SU-DHL-6 (cell line): Measurements from ENCODE around the gene ACKR3.

Experiments
- H2AFZ ChIP-seq: fragments of 200-600 bp; sonication (generic); 2 replicates; pipeline ENCODE4 v1.6.1; 2014; ENCODE audit warnings: low read depth, mild to moderate bottlenecking, moderate library complexity, mixed read lengths, antibody characterized with exemption, low read length; ENCODE audit not compliant: severe bottlenecking
- H3F3A ChIP-seq: fragments of 200-600 bp; shearing (Covaris generic); 2 replicates; pipeline ENCODE4 v1.6.0; 2016; ENCODE audit warnings: antibody characterized with exemption, mild to moderate bottlenecking; ENCODE audit not compliant: insufficient read depth
- H3K27ac ChIP-seq: fragments of 200-600 bp; sonication (generic); 2 replicates; pipeline ENCODE4 v1.5.1; 2016; ENCODE audit warnings: low read depth, mild to moderate bottlenecking, low read length, moderate library complexity, mixed read lengths
- H3K27me3 ChIP-seq: fragments of 200-600 bp; sonication (generic), shearing (Covaris generic); 2 replicates; pipeline ENCODE4 v1.6.0; 2014; ENCODE audit warnings: mild to moderate bottlenecking, low read length
- H3K36me3 ChIP-seq: fragments of 200-600 bp; sonication (generic); 2 replicates; pipeline ENCODE4 v1.6.1; 2014; ENCODE audit warnings: mild to moderate bottlenecking, low read length, mixed read lengths
- H3K4me2 ChIP-seq: fragments of 300-600, 200-600 bp; shearing (Covaris generic), sonication (generic); 2 replicates; pipeline ENCODE4 v1.6.0; 2014; ENCODE audit warnings: low read length, low read depth, mild to moderate bottlenecking; ENCODE audit not compliant: poor library complexity, severe bottlenecking
- H3K4me3 ChIP-seq: fragments of 200-600 bp; sonication (generic); 2 replicates; pipeline ENCODE4 v1.5.1; 2014; ENCODE audit warnings: antibody characterized with exemption, low read length, mild to moderate bottlenecking, mixed read lengths; ENCODE audit not compliant: insufficient read depth, poor library complexity, severe bottlenecking
- H3K79me2 ChIP-seq: fragments of 200-600 bp; sonication (generic); 2 replicates; pipeline ENCODE4 v1.6.1; 2014; ENCODE audit warnings: mild to moderate bottlenecking, low read length, moderate library complexity; ENCODE audit not compliant: insufficient read depth
- H3K9ac ChIP-seq: fragments of 200-600 bp; sonication (generic); 2 replicates; pipeline ENCODE4 v1.7.0; 2014; ENCODE audit warnings: mild to moderate bottlenecking, low read length
- H3K9me2 ChIP-seq: fragments of 200-600 bp; sonication (generic); replicated peaks from 2 replicates; pipeline ENCODE4 v1.6.1; 2014; ENCODE audit warnings: low read length; ENCODE audit not compliant: insufficient read depth
- H3K9me3 ChIP-seq: fragments of 200-600 bp; sonication (generic); 2 replicates; pipeline ENCODE4 v1.6.1; 2014; ENCODE audit warnings: low read length, mixed read lengths; ENCODE audit not compliant: insufficient read depth
- H4K20me1 ChIP-seq: fragments of 200-600 bp; sonication (generic); 2 replicates; pipeline ENCODE4 v1.6.1; 2014; ENCODE audit warnings: low read depth, mild to moderate bottlenecking, antibody characterized with exemption, low read length, moderate library complexity, mixed read lengths
- CTCF ChIP-seq: fragments of 200-600 bp; sonication (generic); IDR thresholded peaks from one replicate; pipeline ENCODE4 v1.5.1; 2017; ENCODE audit warnings: antibody characterized with exemption, mild to moderate bottlenecking, low read length, moderate library complexity; ENCODE audit not compliant: insufficient read depth, poor library complexity, severe bottlenecking
- EZH2phosphoT487 ChIP-seq: fragments of 200-600 bp; sonication (generic), shearing (Covaris generic); conservative IDR thresholded peaks from 2 replicates; pipeline ENCODE4 v1.6.1; 2018; ENCODE audit warnings: mild to moderate bottlenecking, antibody characterized with exemption, low read length, moderate library complexity, mixed read lengths

ACKR3 gene

DNA sequence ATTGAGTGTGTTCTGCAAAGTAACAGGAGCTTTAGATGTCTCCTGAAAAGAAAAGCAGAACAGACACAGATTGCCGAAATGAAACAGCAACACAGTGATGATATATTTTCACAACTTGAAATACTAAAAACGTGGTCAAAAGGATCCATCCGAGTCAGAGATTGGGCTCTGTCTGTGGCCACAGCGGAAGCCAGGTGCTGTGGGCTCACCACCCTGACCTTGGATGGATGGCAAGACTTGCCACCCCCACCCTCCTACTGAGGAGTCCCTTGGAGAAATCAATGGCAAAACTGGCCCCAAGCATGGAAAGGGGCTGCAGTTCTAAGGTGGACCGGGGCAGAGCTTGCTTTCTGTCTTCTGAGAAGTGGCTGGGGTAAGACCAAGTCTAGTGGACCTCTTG, 31.4 kb upstream of the ACKR3 start:
- H3K4me3 ChIP-seq = no peak overlapping the region
- no peaks in the 10 kb centered on the region for H3F3A ChIP-seq
- no peaks in the 10 kb centered on the region for H4K20me1 ChIP-seq
- no peaks in the 10 kb centered on the region for H3K9me2 ChIP-seq
- no peak overlapping the region for H3K9ac ChIP-seq
- H3K79me2 ChIP-seq = no peaks in the 10 kb centered on the region
- H2AFZ ChIP-seq = no peak overlapping the region
- H3K27ac ChIP-seq = no peak overlapping the region
- H3K9me3 ChIP-seq = no peaks in the 10 kb centered on the region
- H3K27me3 ChIP-seq = no peaks in the 10 kb centered on the region
- TF ChIP-seq EZH2phosphoT487 = no peak
- no peaks in the 10 kb centered on the region for H3K36me3 ChIP-seq
- no peak overlapping the region for H3K4me2 ChIP-seq

DNA sequence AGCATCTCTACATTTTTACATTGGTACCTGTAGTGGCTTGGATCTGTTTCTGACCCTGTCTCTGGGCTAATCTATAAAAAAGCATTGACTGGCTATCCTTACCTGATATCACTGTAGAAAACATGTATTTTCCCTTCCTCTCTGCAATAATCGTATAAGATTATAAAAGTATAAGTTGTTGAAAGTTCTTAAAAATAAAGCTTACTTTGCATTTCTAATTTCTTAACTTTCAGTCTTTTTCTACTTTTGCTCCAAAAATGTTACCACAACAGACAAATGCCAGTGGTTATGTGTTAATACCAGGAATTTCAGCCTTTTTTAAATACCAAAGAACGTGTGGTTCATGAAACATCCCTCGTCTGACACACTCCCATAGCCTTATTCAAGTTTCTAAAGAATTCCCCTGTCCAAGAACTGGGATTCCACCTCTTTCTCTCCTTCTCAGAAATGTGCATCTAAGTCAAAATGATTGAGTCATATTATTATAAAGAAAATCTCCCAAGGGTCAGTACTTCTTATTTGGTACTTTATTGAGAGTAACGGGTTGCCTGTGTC, 28.5 kb upstream of the ACKR3 start:
- Histone ChIP-seq H3K79me2 (no peaks in the 10 kb centered on the region), H3K27me3 (no peaks in the 10 kb centered on the region), H3K9me2 (no peaks in the 10 kb centered on the region), H3K27ac (no peak overlapping the region), H3K36me3 (no peaks in the 10 kb centered on the region), H3K4me2 (no peak overlapping the region), H3K9me3 (no peaks in the 10 kb centered on the region), H3K4me3 (no peak overlapping the region), H4K20me1 (no peaks in the 10 kb centered on the region), H3K9ac (no peak overlapping the region), H3F3A (no peaks in the 10 kb centered on the region), H2AFZ (no peak overlapping the region)
- TF ChIP-seq EZH2phosphoT487 (no peak), CTCF (no peak)

DNA sequence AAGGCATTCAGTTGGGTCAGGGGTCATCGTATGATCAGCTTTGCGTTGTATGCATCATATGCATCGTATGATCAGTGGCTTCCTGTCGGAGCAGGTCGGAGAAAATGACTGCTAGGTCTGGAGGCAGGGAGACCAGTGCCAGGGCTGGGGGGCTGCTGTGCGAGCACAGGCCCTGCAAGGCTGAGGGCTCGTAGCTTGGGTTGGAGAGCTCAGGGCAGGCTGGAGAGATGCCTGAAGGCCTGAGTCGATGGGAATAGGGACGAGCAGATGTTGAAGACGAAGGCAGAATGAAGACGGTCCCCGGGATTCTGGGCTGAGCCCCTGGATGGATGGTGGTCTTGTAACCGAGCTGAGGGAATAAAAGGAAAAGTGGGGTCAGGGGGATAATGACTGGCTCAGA, 25.3 kb upstream of the ACKR3 start:
- no peak overlapping the region for H3K4me3 ChIP-seq
- no peak overlapping the region for H3K4me2 ChIP-seq
- no peaks in the 10 kb centered on the region for H3K9me3 ChIP-seq
- no peaks in the 10 kb centered on the region for H4K20me1 ChIP-seq
- H3K27ac ChIP-seq = no peak overlapping the region
- no peak overlapping the region for H2AFZ ChIP-seq
- TF ChIP-seq EZH2phosphoT487 = no peak
- H3K36me3 ChIP-seq = no peaks in the 10 kb centered on the region
- no peaks in the 10 kb centered on the region for H3K9me2 ChIP-seq
- H3F3A ChIP-seq = no peaks in the 10 kb centered on the region
- no peaks in the 10 kb centered on the region for H3K27me3 ChIP-seq
- H3K79me2 ChIP-seq = no peaks in the 10 kb centered on the region
- no peak overlapping the region for H3K9ac ChIP-seq

- no peak overlapping the region for H3K27ac ChIP-seq
- no peak overlapping the region for H3K4me3 ChIP-seq
- no peak overlapping the region for H2AFZ ChIP-seq
- no peaks in the 10 kb centered on the region for H3F3A ChIP-seq
- H3K36me3 ChIP-seq = no peaks in the 10 kb centered on the region
- no peak overlapping the region for H3K9ac ChIP-seq
- no peaks in the 10 kb centered on the region for H3K27me3 ChIP-seq
- no peaks in the 10 kb centered on the region for H3K9me2 ChIP-seq
- TF ChIP-seq EZH2phosphoT487 (no peak), CTCF (no peak)
- H4K20me1 ChIP-seq = no peaks in the 10 kb centered on the region
- H3K4me2 ChIP-seq = no peak overlapping the region
- H3K9me3 ChIP-seq = no peaks in the 10 kb centered on the region
- no peaks in the 10 kb centered on the region for H3K79me2 ChIP-seq
These were observed 24.4 kb upstream of the ACKR3 start for GRCh38 chr2:236545248-236545658.
